H9 (cell line): Measurements from ENCODE around the gene KLK10. TPM values are rescaled to one million over a fixed set of nuclear protein-coding genes. Genes with fewer than 3 reads are reported as not detected.

Experiments
- DNase-seq: peaks from one replicate; pipeline ENCODE4 v3.0.0-alpha.2; 2017
- H2AFZ ChIP-seq: one replicate; pipeline ENCODE4 v1.6.1; 2013; ENCODE audit warnings: mild to moderate bottlenecking, low read length, control low read depth, moderate library complexity
- H2AK5ac ChIP-seq: 2 replicates; pipeline ENCODE4 v1.6.1; 2013; ENCODE audit warnings: low read length, control low read depth, mixed read lengths; ENCODE audit not compliant: insufficient read length
- H2BK120ac ChIP-seq: one replicate; pipeline ENCODE4 v1.6.1; 2013; ENCODE audit warnings: low read depth, mild to moderate bottlenecking, low read length, control low read depth, inconsistent platforms; ENCODE audit not compliant: poor library complexity, severe bottlenecking
- H2BK12ac ChIP-seq: 2 replicates; pipeline ENCODE4 v1.6.1; 2013; ENCODE audit warnings: low read length, control low read depth, mixed read lengths, low read depth; ENCODE audit not compliant: insufficient read length
- H2BK15ac ChIP-seq: 2 replicates; pipeline ENCODE4 v1.6.1; 2013; ENCODE audit warnings: low read depth, low read length, control low read depth
- H2BK20ac ChIP-seq: one replicate; pipeline ENCODE4 v1.6.1; 2013; ENCODE audit warnings: low read depth, mild to moderate bottlenecking, low read length, control low read depth, inconsistent platforms; ENCODE audit not compliant: poor library complexity, severe bottlenecking
- H2BK5ac ChIP-seq: 2 replicates; pipeline ENCODE4 v1.6.1; 2013; ENCODE audit warnings: low read length, control low read depth, mixed read lengths; ENCODE audit not compliant: insufficient read length
- H3K14ac ChIP-seq: 2 replicates; pipeline ENCODE4 v1.6.1; 2013; ENCODE audit warnings: low read length, control low read depth; ENCODE audit not compliant: insufficient read depth
- H3K18ac ChIP-seq: 2 replicates; pipeline ENCODE4 v1.6.1; 2013; ENCODE audit warnings: low read depth, mild to moderate bottlenecking, mixed read lengths, low read length, control low read depth; ENCODE audit not compliant: insufficient read length
- H3K23ac ChIP-seq: 2 replicates; pipeline ENCODE4 v1.6.1; 2013; ENCODE audit warnings: low read length, control low read depth, mixed read lengths, low read depth; ENCODE audit not compliant: insufficient read length
- H3K23me2 ChIP-seq: 2 replicates; pipeline ENCODE4 v1.6.1; 2013; ENCODE audit warnings: low read depth, mild to moderate bottlenecking, mixed read lengths, low read length, control low read depth; ENCODE audit not compliant: insufficient read length, poor library complexity, severe bottlenecking
- H3K27ac ChIP-seq: 2 replicates; pipeline ENCODE4 v1.5.1; 2013; ENCODE audit warnings: low read length, control low read depth, mixed read lengths, low read depth; ENCODE audit not compliant: insufficient read length
- H3K27me3 ChIP-seq: 2 replicates; pipeline ENCODE4 v1.6.1; 2013; ENCODE audit warnings: low read length, control low read depth, inconsistent platforms; ENCODE audit not compliant: insufficient read depth
- H3K4ac ChIP-seq: 2 replicates; pipeline ENCODE4 v1.6.1; 2013; ENCODE audit warnings: low read depth, mild to moderate bottlenecking, control low read depth, inconsistent platforms, low read length, moderate library complexity
- H3K4me1 ChIP-seq: 2 replicates; pipeline ENCODE4 v1.6.1; 2013; ENCODE audit warnings: low read length, control low read depth, inconsistent platforms; ENCODE audit not compliant: insufficient read depth
- H3K4me2 ChIP-seq: 2 replicates; pipeline ENCODE4 v1.6.1; 2013; ENCODE audit warnings: low read length, control low read depth, mixed read lengths; ENCODE audit not compliant: insufficient read length, insufficient read depth
- H3K56ac ChIP-seq: 2 replicates; pipeline ENCODE4 v1.6.1; 2013; ENCODE audit warnings: low read depth, mild to moderate bottlenecking, mixed read lengths, low read length, control low read depth; ENCODE audit not compliant: insufficient read length
- H3K79me1 ChIP-seq: 2 replicates; pipeline ENCODE4 v1.6.1; 2013; ENCODE audit warnings: low read depth, mild to moderate bottlenecking, moderate library complexity, low read length, control low read depth, inconsistent platforms; ENCODE audit not compliant: insufficient read depth, poor library complexity, severe bottlenecking
- H3K79me2 ChIP-seq: 2 replicates; pipeline ENCODE4 v1.6.1; 2013; ENCODE audit warnings: low read length, control low read depth, inconsistent platforms; ENCODE audit not compliant: insufficient read depth
- H3K9ac ChIP-seq: 2 replicates; pipeline ENCODE4 v1.6.1; 2013; ENCODE audit warnings: low read length, control low read depth, mixed read lengths; ENCODE audit not compliant: insufficient read length; ENCODE audit errors: extremely low read depth
- H3K9me3 ChIP-seq: one replicate; pipeline ENCODE4 v1.6.1; 2013; ENCODE audit warnings: low read depth, low read length, inconsistent platforms; ENCODE audit not compliant: control insufficient read depth
- H3T11ph ChIP-seq: one replicate; pipeline ENCODE4 v1.6.1; 2013; ENCODE audit warnings: mild to moderate bottlenecking, low read length, control low read depth, inconsistent platforms
- H4K20me1 ChIP-seq: one replicate; pipeline ENCODE4 v1.6.1; 2013; ENCODE audit not compliant: control insufficient read depth, insufficient read length, insufficient read depth
- H4K5ac ChIP-seq: 2 replicates; pipeline ENCODE4 v1.6.1; 2013; ENCODE audit warnings: low read depth, mild to moderate bottlenecking, mixed read lengths, low read length, control low read depth; ENCODE audit not compliant: insufficient read length
- H4K8ac ChIP-seq: replicated peaks from 2 replicates; pipeline ENCODE4 v1.6.1; 2013; ENCODE audit warnings: low read length, control low read depth, mixed read lengths, low read depth; ENCODE audit not compliant: insufficient read length
- H4K91ac ChIP-seq: 2 replicates; pipeline ENCODE4 v1.6.1; 2013; ENCODE audit warnings: low read depth, mild to moderate bottlenecking, moderate library complexity, mixed read lengths, low read length, control low read depth; ENCODE audit not compliant: insufficient read length
- H3K27ac Mint-ChIP-seq, 3 experiments: 2 replicates in 2 of 3; 3 replicates in 1 of 3; pipeline ENCODE4 v1.8.0; 2020 to 2021; ENCODE audit warnings: mixed read lengths in 3 of 3, mild to moderate bottlenecking in 1 of 3, moderate library complexity in 1 of 3
- H3K27me3 Mint-ChIP-seq: 2 replicates; pipeline ENCODE4 v1.8.0; 2021; ENCODE audit warnings: low read depth, mild to moderate bottlenecking, moderate library complexity, mixed read lengths
- H3K36me3 Mint-ChIP-seq, 3 experiments: 2 replicates in 2 of 3; 3 replicates in 1 of 3; pipeline ENCODE4 v1.8.0; 2020 to 2021; ENCODE audit warnings: low read depth in 3 of 3, mixed read lengths in 3 of 3; ENCODE audit not compliant: insufficient read depth in 1 of 3
- H3K4me1 Mint-ChIP-seq, 2 experiments: 2 replicates each; pipeline ENCODE4 v1.8.0; 2020; ENCODE audit warnings: mixed read lengths in 2 of 2
- H3K4me3 Mint-ChIP-seq, 2 experiments: 2 replicates in 1 of 2; 3 replicates in 1 of 2; pipeline ENCODE4 v1.8.0; 2020 to 2021; ENCODE audit warnings: mild to moderate bottlenecking in 2 of 2, mixed read lengths in 2 of 2, moderate library complexity in 1 of 2
- H3K9me3 Mint-ChIP-seq, 2 experiments: 2 replicates in 1 of 2; 3 replicates in 1 of 2; pipeline ENCODE4 v1.8.0; 2020; ENCODE audit warnings: mild to moderate bottlenecking in 2 of 2, mixed read lengths in 2 of 2, moderate library complexity in 1 of 2
- WGBS: extraction: QIAGEN DNeasy Blood & Tissue Kit; methylation state at CpG from one replicate; pipeline ENCODE4 v1.1.7; 2013; ENCODE audit warnings: missing lambda C conversion rate, low lambda C conversion rate, mixed read lengths; ENCODE audit not compliant: insufficient read length; ENCODE audit errors: extremely low coverage; 5-methylcytosine and 5-hydroxymethylcytosine counted together
- total RNA-seq: library from RNA; stranded (reverse); gene quantifications from 2 replicates; pipeline ENCODE4 v1.2.1, GENCODE V29; 2021
- TF ChIP-seq, protein P1 (sequence below): fragments of 200-600 bp; sonication (generic); conservative IDR thresholded peaks from 3 replicates; pipeline ENCODE4 v1.8.0; 2021; ENCODE audit warnings: antibody characterized with exemption, mild to moderate bottlenecking

The KLK10 gene
- total RNA-seq, 1 experiment from 2014 or later = 1.3 TPM

DNA sequence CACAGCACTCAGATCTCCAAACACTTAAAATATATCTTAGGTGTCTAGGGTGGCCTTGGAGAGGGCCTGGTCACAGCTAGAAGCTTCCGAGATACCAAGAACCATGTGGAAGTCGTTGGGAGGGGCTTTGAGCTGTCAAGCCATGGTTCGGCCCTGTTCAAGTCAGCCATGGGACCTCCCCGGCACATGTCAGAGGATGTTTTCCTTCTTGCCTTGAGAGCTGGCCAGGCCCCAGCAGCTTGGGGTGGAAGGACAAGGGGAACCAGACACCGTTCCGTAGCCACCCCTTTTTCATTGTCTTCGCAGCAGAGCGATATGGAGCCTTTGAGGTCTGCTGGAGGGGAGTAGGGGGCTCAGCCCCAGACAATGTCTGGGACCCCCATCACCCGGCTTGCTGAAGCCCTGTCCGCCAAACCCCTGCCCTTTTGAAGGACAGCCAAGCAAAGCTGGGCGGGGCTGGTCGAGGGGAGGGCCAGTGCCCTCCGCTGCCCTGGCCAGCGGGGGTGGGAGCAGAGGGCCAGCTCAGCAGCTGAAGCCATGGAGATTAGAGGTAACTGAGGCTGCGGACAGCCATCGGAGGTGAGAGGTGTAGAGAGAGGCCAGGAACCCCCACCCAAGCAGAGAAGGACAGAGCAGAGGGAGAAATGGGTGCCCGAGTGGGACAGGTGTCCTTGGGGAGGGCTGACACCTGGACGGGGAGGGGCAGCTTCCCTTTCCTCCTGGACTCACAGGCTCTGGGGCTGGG is 6.5 kb upstream of the KLK10 start:
- Histone ChIP-seq H3K23me2 (no peaks in the 10 kb centered on the region), H3K27me3 (no peaks in the 10 kb centered on the region), H3K14ac (no peak overlapping the region; the same call in 1 of the 2 replicates), H2BK5ac (no peak overlapping the region), H3K4me1 (no peaks in the 10 kb centered on the region), H4K20me1 (no peaks in the 10 kb centered on the region), H3K18ac (no peak overlapping the region), H4K91ac (no peak overlapping the region), H3K9me3 (no peaks in the 10 kb centered on the region), H2BK120ac (no peak overlapping the region), H4K8ac (no peak overlapping the region), H3K4me2 (no peak overlapping the region), H2BK12ac (no peak overlapping the region), H3K79me2 (no peaks in the 10 kb centered on the region), H3K27ac (no peak overlapping the region), H3K9ac (no peak overlapping the region), H3T11ph (no peak overlapping the region), H2AK5ac (no peak overlapping the region), H3K4ac (no peak overlapping the region), H4K5ac (no peak overlapping the region), H3K56ac (no peak overlapping the region), H2BK20ac (no peak overlapping the region), H3K79me1 (no peaks in the 10 kb centered on the region), H3K23ac (no peak overlapping the region), H2BK15ac (no peak overlapping the region), H2AFZ (no peak overlapping the region)
- H3K9me3 Mint-ChIP-seq = no peaks in the 10 kb centered on the region; a peak in 1 of 5 replicates
- 0 out of 7 replicates have a peak overlapping the region, but pooled peaks of 1 of the 3 experiments have one; percentile 18 for H3K27ac Mint-ChIP-seq
- no CpG with 5 or more reads among the region's 18 CpGs for WGBS
- TF ChIP-seq, protein P1, sequence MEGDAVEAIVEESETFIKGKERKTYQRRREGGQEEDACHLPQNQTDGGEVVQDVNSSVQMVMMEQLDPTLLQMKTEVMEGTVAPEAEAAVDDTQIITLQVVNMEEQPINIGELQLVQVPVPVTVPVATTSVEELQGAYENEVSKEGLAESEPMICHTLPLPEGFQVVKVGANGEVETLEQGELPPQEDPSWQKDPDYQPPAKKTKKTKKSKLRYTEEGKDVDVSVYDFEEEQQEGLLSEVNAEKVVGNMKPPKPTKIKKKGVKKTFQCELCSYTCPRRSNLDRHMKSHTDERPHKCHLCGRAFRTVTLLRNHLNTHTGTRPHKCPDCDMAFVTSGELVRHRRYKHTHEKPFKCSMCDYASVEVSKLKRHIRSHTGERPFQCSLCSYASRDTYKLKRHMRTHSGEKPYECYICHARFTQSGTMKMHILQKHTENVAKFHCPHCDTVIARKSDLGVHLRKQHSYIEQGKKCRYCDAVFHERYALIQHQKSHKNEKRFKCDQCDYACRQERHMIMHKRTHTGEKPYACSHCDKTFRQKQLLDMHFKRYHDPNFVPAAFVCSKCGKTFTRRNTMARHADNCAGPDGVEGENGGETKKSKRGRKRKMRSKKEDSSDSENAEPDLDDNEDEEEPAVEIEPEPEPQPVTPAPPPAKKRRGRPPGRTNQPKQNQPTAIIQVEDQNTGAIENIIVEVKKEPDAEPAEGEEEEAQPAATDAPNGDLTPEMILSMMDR = no peak
- H3K4me3 Mint-ChIP-seq = peak overlapping the region in 1 of 2 experiments; percentile 23; a peak in 1 of 5 replicates
- DNase-seq = no peak
- peaks cover 28 to 50% of the 10 kb centered on the region in 2 experiments for H3K4me1 Mint-ChIP-seq
- peaks cover 6% of the 10 kb centered on the region for H3K27me3 Mint-ChIP-seq
- no peaks in the 10 kb centered on the region for H3K36me3 Mint-ChIP-seq
